Astrocyte (in vitro differentiated cells and primary cell): Measurements from ENCODE around the gene GAS2L1.

Source experiments
- EZH2 ChIP-seq: IDR thresholded peaks from 2 replicates; pipeline ENCODE4 v1.6.1; 2012; ENCODE audit warnings: mild to moderate bottlenecking, low read length, inconsistent platforms; ENCODE audit not compliant: insufficient read depth
- TF ChIP-seq, protein P1 (sequence below): IDR thresholded peaks from 2 replicates; pipeline ENCODE4 v1.5.1; 2011; ENCODE audit warnings: low read depth, mild to moderate bottlenecking, inconsistent platforms, low read length, moderate library complexity; ENCODE audit not compliant: insufficient read depth

DNA sequence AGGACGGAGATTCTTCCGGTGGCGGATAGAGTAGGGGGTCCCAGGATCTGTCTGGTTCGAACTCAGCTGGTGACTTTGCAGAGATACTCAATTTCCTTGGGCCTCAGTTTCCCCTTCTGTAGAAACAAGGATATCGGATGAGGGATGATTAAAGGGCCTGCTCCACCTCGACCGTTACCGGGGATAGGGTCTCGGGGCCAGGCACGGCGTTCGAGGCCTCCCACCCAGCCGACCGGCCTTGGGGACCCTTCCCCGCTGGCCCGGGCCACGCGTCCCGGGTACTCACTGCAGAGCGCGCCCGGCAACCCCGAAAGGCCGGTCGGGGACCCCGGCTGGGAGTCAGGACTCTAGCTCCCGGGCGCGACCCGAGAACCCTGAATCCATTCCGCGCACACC is 39.0 kb upstream of the GAS2L1 start:
- TF ChIP-seq, protein P1, sequence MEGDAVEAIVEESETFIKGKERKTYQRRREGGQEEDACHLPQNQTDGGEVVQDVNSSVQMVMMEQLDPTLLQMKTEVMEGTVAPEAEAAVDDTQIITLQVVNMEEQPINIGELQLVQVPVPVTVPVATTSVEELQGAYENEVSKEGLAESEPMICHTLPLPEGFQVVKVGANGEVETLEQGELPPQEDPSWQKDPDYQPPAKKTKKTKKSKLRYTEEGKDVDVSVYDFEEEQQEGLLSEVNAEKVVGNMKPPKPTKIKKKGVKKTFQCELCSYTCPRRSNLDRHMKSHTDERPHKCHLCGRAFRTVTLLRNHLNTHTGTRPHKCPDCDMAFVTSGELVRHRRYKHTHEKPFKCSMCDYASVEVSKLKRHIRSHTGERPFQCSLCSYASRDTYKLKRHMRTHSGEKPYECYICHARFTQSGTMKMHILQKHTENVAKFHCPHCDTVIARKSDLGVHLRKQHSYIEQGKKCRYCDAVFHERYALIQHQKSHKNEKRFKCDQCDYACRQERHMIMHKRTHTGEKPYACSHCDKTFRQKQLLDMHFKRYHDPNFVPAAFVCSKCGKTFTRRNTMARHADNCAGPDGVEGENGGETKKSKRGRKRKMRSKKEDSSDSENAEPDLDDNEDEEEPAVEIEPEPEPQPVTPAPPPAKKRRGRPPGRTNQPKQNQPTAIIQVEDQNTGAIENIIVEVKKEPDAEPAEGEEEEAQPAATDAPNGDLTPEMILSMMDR: no peak
- no peak for TF ChIP-seq EZH2
